Keratinocyte (primary cell): ENCODE measurements around the gene SCYGR8. TPM values are rescaled to one million over a fixed set of nuclear protein-coding genes. Genes with fewer than 3 reads are reported as not detected.
"Not testable (repeated sequence)": the region's sequence is repeated elsewhere in the genome, so short reads cannot be mapped to it uniquely, and the experiment has no call there.

ENCODE experiments used
- DNase-seq: peaks from one replicate; pipeline ENCODE4 v3.0.0-alpha.2; 2011; ENCODE audit warnings: low read depth, missing footprints, low spot score
- FAIRE-seq: peaks from 2 replicates; lab custom pipeline; 2011; peaks lifted over from hg19 to GRCh38; lab: Jason Lieb, UNC
- H2AFZ ChIP-seq: 2 replicates; pipeline ENCODE4 v1.6.0; 2012; ENCODE audit warnings: low read length, control low read depth, inconsistent platforms; ENCODE audit not compliant: control insufficient read depth
- H3K27ac ChIP-seq: 2 replicates; pipeline ENCODE4 v1.5.1; 2011; ENCODE audit warnings: low read length; ENCODE audit not compliant: control insufficient read depth, insufficient read depth
- H3K27me3 ChIP-seq: 3 replicates; pipeline ENCODE4 v1.6.0; 2011; ENCODE audit warnings: low read length; ENCODE audit not compliant: control insufficient read depth, insufficient read depth; ENCODE audit errors: extremely low read depth
- H3K36me3 ChIP-seq, 2 experiments: 2 replicates in 1 of 2; 3 replicates in 1 of 2; pipeline ENCODE4 v1.5.1; 2011; ENCODE audit warnings: low read length in 2 of 2, mild to moderate bottlenecking in 1 of 2; ENCODE audit not compliant: control insufficient read depth in 2 of 2, insufficient read depth in 2 of 2; ENCODE audit errors: extremely low read depth in 1 of 2
- H3K4me1 ChIP-seq: 3 replicates; pipeline ENCODE4 v1.5.1; 2011; ENCODE audit warnings: low read length; ENCODE audit not compliant: control insufficient read depth, insufficient read depth; ENCODE audit errors: extremely low read depth
- H3K4me2 ChIP-seq: 3 replicates; pipeline ENCODE4 v1.6.0; 2011; ENCODE audit warnings: low read depth, low read length; ENCODE audit not compliant: control insufficient read depth, insufficient read depth; ENCODE audit errors: extremely low read depth
- H3K4me3 ChIP-seq, 3 experiments: fragments of 200-600 bp in 1 of 3; sonication (generic) in 1 of 3; 2 replicates in 2 of 3; 3 replicates in 1 of 3; pipeline ENCODE4 v1.5.1; 2011 to 2016; ENCODE audit warnings: low read length in 3 of 3, mild to moderate bottlenecking in 3 of 3, control low read depth in 2 of 3, inconsistent platforms in 1 of 3, low read depth in 1 of 3, mixed read lengths in 1 of 3, mixed run types in 1 of 3, moderate library complexity in 1 of 3; ENCODE audit not compliant: control insufficient read depth in 2 of 3, insufficient read depth in 2 of 3; ENCODE audit errors: extremely low read depth in 1 of 3
- H3K79me2 ChIP-seq: 2 replicates; pipeline ENCODE4 v1.6.0; 2012; ENCODE audit warnings: low read length; ENCODE audit not compliant: control insufficient read depth, insufficient read depth
- H3K9ac ChIP-seq: 3 replicates; pipeline ENCODE4 v1.6.0; 2011; ENCODE audit warnings: low read length; ENCODE audit not compliant: control insufficient read depth, insufficient read depth; ENCODE audit errors: extremely low read depth
- H3K9me1 ChIP-seq: 3 replicates; pipeline ENCODE4 v1.6.0; 2011; ENCODE audit warnings: low read length; ENCODE audit not compliant: control insufficient read depth, insufficient read depth; ENCODE audit errors: extremely low read depth
- H3K9me3 ChIP-seq: 2 replicates; pipeline ENCODE4 v1.5.1; 2012; ENCODE audit warnings: low read depth, low read length; ENCODE audit not compliant: control insufficient read depth
- H4K20me1 ChIP-seq: 3 replicates; pipeline ENCODE4 v1.6.0; 2011; ENCODE audit warnings: low read length; ENCODE audit not compliant: control insufficient read depth, insufficient read depth; ENCODE audit errors: extremely low read depth
- CTCF ChIP-seq, 3 experiments: IDR thresholded peaks in 1 of 3; conservative IDR thresholded peaks in 1 of 3; optimal IDR thresholded peaks in 1 of 3; 2 replicates in 2 of 3; 3 replicates in 1 of 3; pipeline versions ENCODE3 to v1.5.1; 2011; ENCODE audit warnings: low read length in 3 of 3, mild to moderate bottlenecking in 3 of 3, moderate library complexity in 2 of 3, control low read depth in 1 of 3, inconsistent platforms in 1 of 3; ENCODE audit not compliant: insufficient read depth in 2 of 3; ENCODE audit errors: extremely low read depth in 1 of 3
- EZH2 ChIP-seq: IDR thresholded peaks from one replicate; pipeline ENCODE4 v1.6.1; 2012; ENCODE audit warnings: inconsistent platforms, mild to moderate bottlenecking, low read length, moderate library complexity
- dilution Hi-C: fragments of 300-500 bp; cut with MboI; formaldehyde crosslinking; loops from one replicate; pipeline ENCODE4 v1.7.0; 2020; ENCODE audit warnings: low sequenced_read_pairs; ENCODE audit not compliant: extremely low pct_ligation_motif_present
- polyA plus RNA-seq, 5 experiments: library from polyadenylated mRNA; depleted of rRNA in 3 of 5; stranded (reverse) in 3 of 5; stranded (forward) in 1 of 5; unstranded in 1 of 5; fragments of >200 nt; gene quantifications; 1 replicate in 1 of 5; 2 replicates in 3 of 5; 3 replicates in 1 of 5; pipeline versions ENCODE4 v1.2.1 to v1.2.3, GENCODE V29; 2011 to 2012; ENCODE audit warnings: missing spikeins in 2 of 5, low read depth in 1 of 5, low replicate concordance in 1 of 5

The SCYGR8 gene
- polyA plus RNA-seq, 1 donor (not counting 4 experiments of a cell fraction or from before 2014, with no cell fraction given) = not detected

DNA sequence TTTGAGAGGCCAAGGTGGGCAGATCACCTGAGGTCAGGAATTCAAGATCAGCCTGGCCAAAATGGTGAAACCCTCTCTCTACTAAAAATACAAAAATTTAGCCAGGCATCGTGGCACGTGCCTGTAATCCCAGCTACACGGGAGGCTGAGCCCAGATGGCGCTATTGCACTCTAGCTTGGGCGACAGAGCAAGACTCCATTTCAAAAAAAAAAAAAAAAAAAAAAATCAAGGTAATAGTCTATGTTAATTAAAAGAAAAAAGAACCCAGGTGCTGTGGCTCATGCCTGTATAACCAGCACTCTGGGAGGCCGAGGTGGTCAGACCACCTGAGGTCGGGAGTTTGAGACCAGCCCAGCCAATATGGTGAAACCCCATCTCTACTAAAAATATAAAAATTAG is 5.0 kb upstream of the SCYGR8 start:
- H3K9me1 ChIP-seq, H3K9me3 ChIP-seq, H3K4me3 ChIP-seq, H2AFZ ChIP-seq, H3K4me2 ChIP-seq, FAIRE-seq, H3K27ac ChIP-seq, H4K20me1 ChIP-seq, H3K36me3 ChIP-seq, dilution Hi-C loops, H3K4me1 ChIP-seq, H3K9ac ChIP-seq, H3K27me3 ChIP-seq, H3K79me2 ChIP-seq, DNase-seq: not testable (repeated sequence)
- TF ChIP-seq CTCF (optimal IDR thresholded peaks at IDR 0.05 in 1 of 3, IDR thresholded peaks at IDR 0.05 in 1 of 3, conservative IDR thresholded peaks at IDR 0.05 in 1 of 3; ENCODE audit: extremely low read depth in 1 of 3, insufficient read depth in 2 of 3, low read length in 3 of 3) = peak in 1 of 3 experiments; percentile 10

GRCh38 chr2:227748079-227748478 is 2.4 kb downstream of the SCYGR8 start:
- H3K9me1 ChIP-seq = no peaks in the 10 kb centered on the region
- H3K79me2 ChIP-seq = no peaks in the 10 kb centered on the region
- no peaks in the 10 kb centered on the region for H3K27me3 ChIP-seq
- H3K9me3 ChIP-seq = no peaks in the 10 kb centered on the region
- TF ChIP-seq EZH2 (no peak), CTCF (optimal IDR thresholded peaks at IDR 0.05 in 1 of 3, IDR thresholded peaks at IDR 0.05 in 1 of 3, conservative IDR thresholded peaks at IDR 0.05 in 1 of 3; ENCODE audit: extremely low read depth in 1 of 3, insufficient read depth in 2 of 3, low read length in 3 of 3) (peak; percentile 39 to 56 (median 43))
- no peak overlapping the region for H3K27ac ChIP-seq
- H3K4me2 ChIP-seq = no peak overlapping the region
- H3K4me1 ChIP-seq = no peaks in the 10 kb centered on the region
- H2AFZ ChIP-seq = no peak overlapping the region
- dilution Hi-C loops = no loop called here
- H4K20me1 ChIP-seq = no peaks in the 10 kb centered on the region
- no peak for DNase-seq
- H3K9ac ChIP-seq = no peak overlapping the region
- no peaks in the 10 kb centered on the region for H3K36me3 ChIP-seq
- H3K4me3 ChIP-seq = no peak overlapping the region
- no peak for FAIRE-seq

DNA sequence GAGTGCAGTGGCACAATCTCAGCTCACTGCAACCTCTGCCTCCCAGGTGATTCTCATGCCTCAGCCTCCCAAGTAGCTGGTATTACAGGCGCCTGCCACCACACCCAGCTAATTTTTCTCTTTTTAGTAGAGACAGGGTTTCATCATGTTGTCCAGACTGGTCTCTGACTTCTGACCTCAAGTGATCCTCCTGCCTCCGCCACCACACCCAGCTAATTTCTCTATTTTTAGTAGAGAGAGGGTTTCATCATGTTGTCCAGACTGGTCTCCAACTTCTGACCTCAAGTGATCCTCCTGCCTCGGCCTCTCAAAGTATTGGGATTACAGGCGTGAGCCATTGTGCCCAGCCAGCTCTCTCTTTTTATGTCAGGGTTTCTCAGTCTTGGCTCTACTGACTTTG is 10.6 kb downstream of the SCYGR8 start:
- H4K20me1 ChIP-seq, H3K9me3 ChIP-seq, H3K4me2 ChIP-seq, H3K27me3 ChIP-seq, H3K36me3 ChIP-seq, H3K4me3 ChIP-seq, H3K9me1 ChIP-seq, H3K27ac ChIP-seq, FAIRE-seq, dilution Hi-C loops, DNase-seq, H3K9ac ChIP-seq, H2AFZ ChIP-seq, H3K79me2 ChIP-seq: not testable (repeated sequence)
- H3K4me1 ChIP-seq = peaks cover 11% of the 10 kb centered on the region
